GM19240 (cell line): Measurements from ENCODE around the gene C13orf46.
A peak's percentile ranks its signal among the peaks of the same experiment; 100 is the strongest.

Experiments
- DNase-seq: peaks from one replicate; pipeline ENCODE4 v3.0.0; 2011; ENCODE audit warnings: low spot score; ENCODE audit not compliant: insufficient read length

The C13orf46 gene

GRCh38 chr13:113956571-113956970, 17.3 kb downstream of the C13orf46 start:
- DNase-seq: no peak

DNA sequence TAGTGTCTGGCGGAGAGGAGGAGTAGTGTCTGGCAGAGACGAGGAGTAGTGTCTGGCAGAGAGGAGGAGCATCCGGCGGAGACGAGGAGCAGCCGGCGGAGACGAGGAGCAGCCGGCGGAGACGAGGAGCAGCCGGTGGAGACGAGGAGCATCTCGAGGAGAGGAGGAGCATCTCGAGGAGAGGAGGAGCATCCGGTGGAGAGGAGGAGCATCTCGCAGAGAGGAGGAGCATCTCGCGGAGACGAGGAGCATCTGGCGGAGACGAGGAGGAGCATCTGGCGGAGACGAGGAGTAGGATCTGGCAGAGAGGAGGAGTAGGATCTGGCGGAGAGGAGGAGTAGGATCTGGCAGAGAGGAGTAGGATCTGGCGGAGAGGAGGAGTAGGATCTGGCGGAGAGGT, 18.2 kb downstream of the C13orf46 start:
- no peak for DNase-seq

- DNase-seq: no peak
Observed at GRCh38 chr13:113955235-113955634, 18.6 kb downstream of the C13orf46 start.

GRCh38 chr13:113954046-113954835, 19.6 kb downstream of the C13orf46 start:
- DNase-seq: no peak

DNA sequence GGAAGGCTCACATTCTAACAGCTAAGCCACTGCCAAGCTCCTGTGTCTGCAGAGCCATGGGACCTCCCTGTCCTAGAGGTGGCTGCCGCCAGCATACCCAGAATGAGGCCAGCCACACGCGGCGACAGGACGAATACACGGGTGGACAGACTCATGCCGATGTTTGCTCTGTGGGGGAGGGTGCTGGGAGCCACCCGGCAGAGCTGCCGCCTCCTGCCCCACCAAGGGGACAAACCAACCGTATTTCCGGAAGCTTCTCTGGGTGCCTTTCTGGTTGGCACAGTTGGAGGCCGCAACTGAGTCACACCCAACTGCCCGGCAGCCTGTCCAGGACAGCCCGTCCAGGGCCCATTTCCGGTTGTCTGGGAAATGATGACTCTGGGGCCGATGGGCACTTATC, 20.3 kb downstream of the C13orf46 start:
- no peak for DNase-seq

DNA sequence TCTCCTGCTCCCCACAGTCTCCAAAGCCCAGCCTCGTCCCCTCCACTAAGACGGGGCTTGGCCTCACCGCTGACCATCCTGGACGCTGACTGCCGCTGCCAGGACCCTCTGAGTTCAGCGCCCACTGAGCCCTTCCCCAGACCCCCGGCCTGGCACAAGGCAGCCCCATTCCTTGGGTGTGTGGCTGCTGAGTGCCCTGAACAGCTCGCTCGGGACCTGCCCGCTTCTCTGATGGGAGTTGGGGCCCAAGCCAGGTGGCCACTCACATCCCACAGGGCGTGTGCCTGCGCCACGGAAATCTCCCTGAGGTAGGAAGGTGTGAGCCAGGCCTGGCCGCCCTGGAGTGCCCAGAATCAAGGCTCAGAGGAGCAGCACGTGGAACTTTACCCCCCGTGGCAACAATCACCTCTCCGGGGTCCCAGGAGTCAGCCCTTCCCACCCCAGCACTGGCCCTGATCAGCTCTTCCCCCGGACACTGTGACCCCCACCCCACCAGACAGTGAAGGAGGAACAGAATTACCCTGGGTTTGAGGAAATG, 20.8 kb downstream of the C13orf46 start:
- DNase-seq: no peak

DNA sequence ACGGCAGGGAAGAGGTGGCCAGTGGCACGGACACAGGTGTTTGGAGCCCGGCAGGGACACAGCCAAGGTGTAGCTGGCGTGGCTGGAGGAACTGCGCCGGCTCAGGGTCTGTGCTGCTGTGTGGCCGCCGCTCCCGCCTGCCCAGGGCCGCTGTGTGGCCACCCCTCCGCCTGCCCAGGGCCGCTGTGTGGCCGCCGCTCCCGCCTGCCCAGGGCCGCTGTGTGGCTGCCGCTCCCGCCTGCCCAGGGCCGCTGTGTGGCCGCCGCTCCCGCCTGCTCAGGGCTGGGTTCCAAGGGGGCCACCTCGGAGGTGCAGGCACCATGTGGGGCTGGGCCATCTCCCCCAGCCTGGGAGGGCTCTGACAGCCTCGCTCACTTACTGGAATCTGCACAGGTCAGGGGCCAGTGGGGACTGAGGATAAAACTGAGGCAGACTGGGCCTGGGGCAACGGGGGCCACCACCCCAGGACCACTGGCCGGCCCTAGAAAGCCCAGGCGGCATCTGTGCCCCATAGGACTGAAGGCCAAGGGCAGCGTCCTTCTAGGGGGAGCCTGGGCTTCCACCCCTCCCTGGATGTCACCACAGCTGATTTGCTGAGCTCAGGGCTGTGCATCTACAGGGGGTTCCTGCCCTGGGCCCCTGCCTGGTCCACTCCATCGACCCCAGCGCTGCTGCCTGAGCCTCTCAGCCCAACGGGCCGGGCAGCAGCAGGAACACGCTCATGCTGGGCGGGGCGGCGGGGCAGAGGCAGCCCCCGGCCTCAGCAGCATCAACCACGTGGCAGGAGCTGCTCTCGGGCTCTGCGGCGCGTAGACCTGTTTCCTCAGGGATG, 21.5 kb downstream of the C13orf46 start:
- no peak for DNase-seq

GRCh38 chr13:113951246-113951999, 22.5 kb downstream of the C13orf46 start:
- DNase-seq: peak; percentile 83

GRCh38 chr13:113950451-113951245, 23.2 kb downstream of the C13orf46 start:
- no peak for DNase-seq

DNA sequence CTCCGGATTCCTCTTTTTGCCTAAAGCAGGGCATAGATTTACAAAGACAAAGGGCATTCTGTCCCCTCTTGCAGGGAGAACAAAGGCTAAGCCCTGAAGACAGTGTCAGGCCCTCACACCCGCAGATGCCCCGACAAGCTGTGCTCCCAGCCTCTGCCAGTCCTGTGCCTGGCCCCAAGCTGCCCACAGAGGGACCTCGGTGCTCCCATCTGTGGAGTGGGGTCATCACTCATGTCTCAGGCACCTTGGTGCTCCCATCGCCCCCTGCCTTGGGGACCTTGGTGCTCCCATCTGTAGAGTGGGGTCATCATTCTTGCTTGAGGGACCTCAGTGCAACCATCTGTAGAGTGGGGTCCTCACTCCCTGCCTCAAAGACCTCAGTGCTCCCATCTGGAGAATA, 24.3 kb downstream of the C13orf46 start:
- DNase-seq: no peak

DNA sequence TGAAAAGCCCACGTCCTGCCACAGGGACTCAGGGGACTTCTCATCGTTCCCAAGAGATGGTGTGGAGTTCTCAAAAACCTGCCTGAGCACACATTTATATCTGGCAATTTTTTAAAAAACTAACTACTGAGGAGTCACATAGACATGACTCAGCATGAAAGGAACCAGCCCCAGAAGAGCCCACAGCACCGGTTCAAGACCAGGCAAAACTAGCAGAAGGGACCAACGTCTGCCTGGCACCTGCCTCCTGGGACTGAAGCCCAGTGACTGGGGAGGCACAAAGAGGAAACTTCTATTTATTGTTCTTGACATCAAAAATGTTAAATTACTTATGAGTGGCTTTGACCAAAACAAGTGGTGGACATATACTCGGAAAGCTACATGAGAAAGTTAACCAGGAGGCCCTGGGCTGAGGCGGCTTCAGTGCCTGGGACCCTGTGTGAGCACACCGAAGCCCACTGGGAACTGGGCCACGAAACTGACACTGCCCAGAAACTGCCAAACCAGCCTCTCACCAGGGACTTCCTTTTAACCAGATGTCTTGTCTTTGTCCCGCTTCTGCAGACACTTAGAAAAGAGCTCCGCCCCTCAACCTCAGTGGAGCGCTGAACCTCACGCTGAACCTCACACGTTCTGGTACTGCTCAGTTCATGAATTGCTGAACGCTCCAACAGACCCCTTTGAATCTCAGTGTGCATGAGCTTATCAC, 25.7 kb downstream of the C13orf46 start:
- no peak for DNase-seq

DNA sequence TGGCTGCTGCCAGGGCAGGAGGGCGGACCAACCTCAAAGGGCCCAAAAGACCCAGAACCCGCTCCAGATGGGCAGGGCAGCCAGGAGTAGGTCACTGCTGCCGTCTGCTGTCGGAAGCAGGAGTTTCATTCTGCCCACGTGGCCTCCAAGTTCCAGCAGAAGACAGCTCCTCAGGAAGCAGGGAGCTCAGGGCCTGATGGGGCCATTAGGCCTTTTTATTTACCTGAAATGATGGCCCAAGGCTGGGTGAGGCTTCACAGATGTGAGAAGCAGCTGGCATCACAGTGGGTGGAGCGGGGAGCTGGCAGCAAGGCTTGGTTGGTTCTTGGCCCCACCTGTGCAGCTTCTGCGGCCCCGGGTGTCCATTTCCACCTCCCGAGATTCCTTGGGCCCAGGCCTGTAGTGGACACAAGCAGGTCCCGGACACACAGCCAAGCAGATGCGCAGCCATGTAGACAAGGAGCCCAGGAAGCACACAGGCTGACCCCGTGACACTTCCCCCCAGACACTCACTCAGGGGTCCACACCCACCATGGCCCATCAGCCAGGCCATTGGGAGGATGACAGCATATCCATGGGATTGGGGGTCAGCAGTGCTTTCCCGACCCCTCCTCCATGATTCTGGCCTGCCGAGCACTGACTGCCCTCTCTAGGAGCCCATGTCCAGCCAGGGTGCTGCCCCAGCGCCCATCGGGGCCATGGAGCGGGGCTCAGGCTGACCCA, 26.4 kb downstream of the C13orf46 start:
- no peak for DNase-seq

DNA sequence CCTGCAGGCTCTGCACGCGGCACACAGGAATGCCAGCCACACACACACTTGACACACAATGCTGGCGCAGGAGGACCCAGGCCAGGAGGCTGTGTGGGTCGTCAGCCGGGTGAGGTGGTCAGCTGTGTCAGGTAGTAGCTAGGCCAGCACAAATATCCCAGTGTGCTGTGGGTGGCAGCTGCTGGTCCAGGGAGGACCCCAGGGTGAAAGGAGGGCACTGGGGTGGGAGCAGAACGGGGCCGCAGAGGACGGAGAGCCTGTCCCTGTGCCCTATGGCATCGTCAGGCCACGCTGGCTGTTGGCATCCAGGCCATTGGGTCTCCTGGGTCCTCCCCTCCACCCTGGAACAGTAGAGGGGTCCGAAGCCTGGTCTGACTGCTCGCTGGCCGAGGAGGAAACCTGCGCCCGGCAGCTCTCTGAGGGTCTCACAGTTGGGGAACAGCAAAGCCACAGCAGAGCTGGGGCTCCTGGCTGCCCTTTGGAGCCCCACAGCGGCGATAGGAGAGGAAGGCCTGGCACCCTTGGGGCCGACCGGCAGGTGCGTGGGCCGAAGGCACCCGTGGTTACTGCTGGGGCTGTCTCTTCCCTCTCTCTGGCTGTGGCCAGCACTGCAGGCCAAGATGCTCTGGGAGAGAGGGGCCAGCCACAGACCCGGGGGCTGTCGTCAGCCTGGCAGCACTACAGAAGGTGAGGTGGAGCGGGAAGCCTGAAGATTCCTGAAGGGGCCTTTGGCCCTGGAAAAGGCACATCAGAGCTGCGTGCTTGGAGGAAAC, 27.3 kb downstream of the C13orf46 start:
- no peak for DNase-seq

- no peak for DNase-seq
Observed at GRCh38 chr13:113945857-113946408, 27.9 kb downstream of the C13orf46 start.

GRCh38 chr13:113943821-113944565, 29.9 kb downstream of the C13orf46 start:
- no peak for DNase-seq

GRCh38 chr13:113942591-113943103, 31.2 kb downstream of the C13orf46 start:
- no peak for DNase-seq

GRCh38 chr13:113941571-113942191, 32.2 kb downstream of the C13orf46 start:
- no peak for DNase-seq
